ENCODE data around the gene ATP5PO.

Gene ATP5PO

DNA sequence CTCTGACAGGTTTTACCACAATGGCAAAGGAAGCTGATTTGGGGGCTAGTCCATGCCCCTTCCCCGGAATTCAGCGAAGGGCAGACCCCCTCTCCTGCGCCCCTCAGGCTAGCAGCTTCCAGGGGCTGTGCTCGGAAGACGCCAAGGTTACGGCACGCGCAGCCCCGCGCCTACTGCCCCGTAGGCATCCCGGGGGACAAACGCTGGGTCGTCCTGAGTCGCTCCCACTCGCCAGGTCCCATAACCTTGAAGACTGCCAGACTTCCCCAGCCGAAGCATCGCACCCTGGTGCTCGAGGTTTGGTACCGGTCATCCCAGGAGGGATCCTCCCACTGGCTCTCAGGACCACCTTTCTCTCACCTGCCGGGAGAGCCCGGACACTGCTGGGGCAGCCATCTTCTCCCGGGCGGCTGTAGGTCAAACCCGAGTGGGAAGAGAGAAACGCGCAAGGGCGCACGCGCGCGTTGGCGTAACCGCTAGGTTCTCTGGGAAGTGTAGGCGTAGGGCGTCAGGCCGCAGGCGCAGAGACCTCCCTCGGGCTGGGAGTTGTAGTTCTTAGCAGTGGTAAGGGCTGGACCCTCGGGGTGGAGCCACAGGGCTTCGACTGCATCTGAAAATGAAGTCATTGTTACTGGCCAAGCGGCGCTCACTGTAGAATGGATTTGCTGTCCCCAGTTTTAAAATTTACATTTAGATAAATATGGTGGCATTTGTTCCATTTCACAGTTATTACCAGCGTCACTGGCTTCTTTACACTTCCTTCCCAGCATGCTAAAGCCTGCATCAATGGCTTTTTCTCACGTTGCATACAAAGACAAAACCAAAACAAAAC lies at the start of gene ATP5PO:
TSS of gene ATP5PO (minus strand) at position 437 of the 832 bp plus-strand sequence. CDS start at position 396, 41 bp downstream.
- H3K9ac ChIP-seq (ENCODE audit: low read depth, low read length) = peak within 1 kb of the TSS; percentile 97
- peaks cover 5% of the 10 kb centered on the region for H3K36me3 ChIP-seq (ENCODE audit: control insufficient read depth, insufficient read depth, low read length)
- H3K27me3 ChIP-seq (ENCODE audit: control insufficient read depth, insufficient read depth, low read length) = no peaks in the 10 kb centered on the region
- H3K4me1 ChIP-seq (ENCODE audit: control insufficient read depth, insufficient read depth, low read length) = peaks cover 3% of the 10 kb centered on the region
- H3K4me3 ChIP-seq (ENCODE audit: low read depth, low read length) = peak within 1 kb of the TSS; percentile 100
- H3K9me3 ChIP-seq (ENCODE audit: control insufficient read depth, insufficient read depth, low read length) = no peaks in the 10 kb centered on the region

DNA sequence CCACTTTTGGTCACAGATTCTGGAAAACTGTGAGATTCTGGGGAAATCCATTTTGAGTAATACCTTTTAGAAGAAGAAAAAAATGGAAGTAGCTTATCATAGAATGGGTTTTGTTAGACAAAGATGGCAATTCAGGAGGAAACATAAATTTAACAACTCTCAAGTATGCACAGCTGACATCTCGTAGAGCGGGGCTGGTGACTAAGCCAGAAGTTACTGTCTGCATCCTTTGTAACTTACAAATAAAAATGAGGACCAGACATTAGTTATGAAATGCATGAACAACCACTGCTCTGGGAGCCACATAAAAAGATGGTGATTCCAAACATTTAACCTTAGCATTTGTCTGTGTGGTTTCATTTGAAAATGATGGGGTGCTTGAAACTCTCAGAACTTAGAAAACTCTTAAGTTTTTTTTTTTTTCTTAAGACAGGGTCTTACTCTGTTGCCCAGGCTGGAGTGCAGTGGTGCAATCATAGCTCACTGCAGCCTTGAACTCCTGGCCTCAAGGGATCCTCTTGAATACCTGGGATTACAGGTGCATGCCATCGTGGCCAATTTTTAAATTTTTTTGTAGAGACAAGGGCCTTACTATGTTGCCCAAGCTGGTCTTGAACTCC lies 49.2 kb upstream of the ATP5PO start:
- Histone ChIP-seq H3K4me1 (ENCODE audit: control insufficient read depth, insufficient read depth, low read length) (peaks cover 3% of the 10 kb centered on the region), H3K36me3 (ENCODE audit: control insufficient read depth, insufficient read depth, low read length) (no peaks in the 10 kb centered on the region), H3K4me3 (ENCODE audit: low read depth, low read length) (no peak overlapping the region), H3K9ac (ENCODE audit: low read depth, low read length) (no peak overlapping the region), H3K9me3 (ENCODE audit: control insufficient read depth, insufficient read depth, low read length) (no peaks in the 10 kb centered on the region), H3K27me3 (ENCODE audit: control insufficient read depth, insufficient read depth, low read length) (no peaks in the 10 kb centered on the region)

- Histone ChIP-seq H3K27me3 (ENCODE audit: control insufficient read depth, insufficient read depth, low read length) (no peaks in the 10 kb centered on the region), H3K36me3 (ENCODE audit: control insufficient read depth, insufficient read depth, low read length) (no peaks in the 10 kb centered on the region)
Measured at GRCh38 chr21:33963848-33964555, 48.4 kb upstream of the ATP5PO start.

GRCh38 chr21:33962290-33962689 lies 46.7 kb upstream of the ATP5PO start:
- H3K4me3 ChIP-seq (ENCODE audit: low read depth, low read length) = no peak overlapping the region
- no peak overlapping the region for H3K9ac ChIP-seq (ENCODE audit: low read depth, low read length)
- H3K9me3 ChIP-seq (ENCODE audit: control insufficient read depth, insufficient read depth, low read length) = peaks cover 3% of the 10 kb centered on the region
- H3K36me3 ChIP-seq (ENCODE audit: control insufficient read depth, insufficient read depth, low read length) = no peaks in the 10 kb centered on the region
- H3K27me3 ChIP-seq (ENCODE audit: control insufficient read depth, insufficient read depth, low read length) = no peaks in the 10 kb centered on the region
- H3K4me1 ChIP-seq (ENCODE audit: control insufficient read depth, insufficient read depth, low read length) = no peaks in the 10 kb centered on the region

More at GRCh38 chr21:33963848-33964555, 48.4 kb upstream of the ATP5PO start:
- Histone ChIP-seq H3K9me3 (ENCODE audit: control insufficient read depth, insufficient read depth, low read length) (peaks cover 3% of the 10 kb centered on the region), H3K9ac (ENCODE audit: low read depth, low read length) (no peak overlapping the region), H3K4me3 (ENCODE audit: low read depth, low read length) (no peak overlapping the region), H3K4me1 (ENCODE audit: control insufficient read depth, insufficient read depth, low read length) (peaks cover 3% of the 10 kb centered on the region)

- Histone ChIP-seq H3K4me1 (ENCODE audit: control insufficient read depth, insufficient read depth, low read length) (no peaks in the 10 kb centered on the region), H3K36me3 (ENCODE audit: control insufficient read depth, insufficient read depth, low read length) (no peaks in the 10 kb centered on the region), H3K27me3 (ENCODE audit: control insufficient read depth, insufficient read depth, low read length) (no peaks in the 10 kb centered on the region), H3K4me3 (ENCODE audit: low read depth, low read length) (no peak overlapping the region), H3K9me3 (ENCODE audit: control insufficient read depth, insufficient read depth, low read length) (peaks cover 3% of the 10 kb centered on the region), H3K9ac (ENCODE audit: low read depth, low read length) (no peak overlapping the region)
Measured at GRCh38 chr21:33961061-33961460, 45.5 kb upstream of the ATP5PO start.

- H3K4me3 ChIP-seq (ENCODE audit: low read depth, low read length) = no peak overlapping the region
- no peaks in the 10 kb centered on the region for H3K36me3 ChIP-seq (ENCODE audit: control insufficient read depth, insufficient read depth, low read length)
- no peak overlapping the region for H3K9ac ChIP-seq (ENCODE audit: low read depth, low read length)
Measured at GRCh38 chr21:33959680-33960079, 44.1 kb upstream of the ATP5PO start.

GRCh38 chr21:33954395-33954794 lies 38.8 kb upstream of the ATP5PO start:
- Histone ChIP-seq H3K4me1 (ENCODE audit: control insufficient read depth, insufficient read depth, low read length) (no peaks in the 10 kb centered on the region), H3K36me3 (ENCODE audit: control insufficient read depth, insufficient read depth, low read length) (no peaks in the 10 kb centered on the region), H3K9ac (ENCODE audit: low read depth, low read length) (no peak overlapping the region), H3K9me3 (ENCODE audit: control insufficient read depth, insufficient read depth, low read length) (peaks cover 1% of the 10 kb centered on the region), H3K27me3 (ENCODE audit: control insufficient read depth, insufficient read depth, low read length) (no peaks in the 10 kb centered on the region), H3K4me3 (ENCODE audit: low read depth, low read length) (no peak overlapping the region)

More at GRCh38 chr21:33959680-33960079, 44.1 kb upstream of the ATP5PO start:
- H3K27me3 ChIP-seq (ENCODE audit: control insufficient read depth, insufficient read depth, low read length) = no peaks in the 10 kb centered on the region
- peaks cover 3% of the 10 kb centered on the region for H3K9me3 ChIP-seq (ENCODE audit: control insufficient read depth, insufficient read depth, low read length)
- no peaks in the 10 kb centered on the region for H3K4me1 ChIP-seq (ENCODE audit: control insufficient read depth, insufficient read depth, low read length)

DNA sequence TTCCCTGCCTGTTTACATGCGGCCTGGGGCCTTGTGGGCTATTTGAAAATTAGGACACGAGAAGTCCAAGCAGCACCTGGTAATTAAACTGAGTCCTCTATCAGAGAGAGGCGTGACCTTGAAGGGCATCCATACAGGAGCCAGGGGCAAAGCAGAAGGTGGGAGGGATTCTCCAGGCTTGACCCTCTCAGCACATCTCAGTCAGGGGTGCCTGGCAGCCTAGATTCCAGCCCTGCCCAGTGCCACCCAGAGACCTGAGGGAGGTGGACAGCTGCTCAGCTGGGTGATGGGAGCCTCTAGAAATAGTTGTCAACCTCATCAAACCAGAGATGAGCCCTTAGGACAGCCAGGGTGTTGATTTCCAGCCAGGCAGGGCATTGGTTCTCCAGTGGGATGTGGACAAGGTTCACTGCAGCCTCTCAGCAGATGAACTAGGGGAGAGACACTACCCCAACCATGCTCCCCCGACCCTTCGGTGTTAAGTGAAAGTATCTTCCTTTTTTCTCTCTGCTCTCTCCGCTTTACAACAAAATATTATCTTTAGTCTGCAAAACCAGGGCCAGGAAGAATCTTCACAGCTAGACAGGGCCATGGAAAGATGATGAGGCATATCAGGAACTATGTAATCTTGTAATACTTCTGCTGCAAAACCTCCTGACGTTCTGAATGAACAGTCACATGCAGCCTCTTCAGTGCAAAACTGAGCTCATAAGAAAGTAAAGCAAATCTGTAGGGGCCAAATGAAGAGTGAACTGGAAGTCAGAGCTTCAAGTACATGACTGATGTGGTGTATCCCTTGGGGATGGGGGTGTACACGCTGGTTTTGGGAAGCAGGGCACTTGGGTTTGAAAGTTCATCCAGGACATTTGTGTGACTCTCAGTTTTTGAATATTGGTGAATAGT lies 35.9 kb upstream of the ATP5PO start:
- no peak overlapping the region for H3K9ac ChIP-seq (ENCODE audit: low read depth, low read length)
- H3K27me3 ChIP-seq (ENCODE audit: control insufficient read depth, insufficient read depth, low read length) = no peaks in the 10 kb centered on the region
- H3K9me3 ChIP-seq (ENCODE audit: control insufficient read depth, insufficient read depth, low read length) = no peaks in the 10 kb centered on the region
- no peaks in the 10 kb centered on the region for H3K36me3 ChIP-seq (ENCODE audit: control insufficient read depth, insufficient read depth, low read length)
- no peak overlapping the region for H3K4me3 ChIP-seq (ENCODE audit: low read depth, low read length)
- peaks cover 20% of the 10 kb centered on the region for H3K4me1 ChIP-seq (ENCODE audit: control insufficient read depth, insufficient read depth, low read length)

- Histone ChIP-seq H3K4me1 (ENCODE audit: control insufficient read depth, insufficient read depth, low read length) (peaks cover 22% of the 10 kb centered on the region), H3K9ac (ENCODE audit: low read depth, low read length) (no peak overlapping the region)
Measured at GRCh38 chr21:33950431-33951079, 35.0 kb upstream of the ATP5PO start.

DNA sequence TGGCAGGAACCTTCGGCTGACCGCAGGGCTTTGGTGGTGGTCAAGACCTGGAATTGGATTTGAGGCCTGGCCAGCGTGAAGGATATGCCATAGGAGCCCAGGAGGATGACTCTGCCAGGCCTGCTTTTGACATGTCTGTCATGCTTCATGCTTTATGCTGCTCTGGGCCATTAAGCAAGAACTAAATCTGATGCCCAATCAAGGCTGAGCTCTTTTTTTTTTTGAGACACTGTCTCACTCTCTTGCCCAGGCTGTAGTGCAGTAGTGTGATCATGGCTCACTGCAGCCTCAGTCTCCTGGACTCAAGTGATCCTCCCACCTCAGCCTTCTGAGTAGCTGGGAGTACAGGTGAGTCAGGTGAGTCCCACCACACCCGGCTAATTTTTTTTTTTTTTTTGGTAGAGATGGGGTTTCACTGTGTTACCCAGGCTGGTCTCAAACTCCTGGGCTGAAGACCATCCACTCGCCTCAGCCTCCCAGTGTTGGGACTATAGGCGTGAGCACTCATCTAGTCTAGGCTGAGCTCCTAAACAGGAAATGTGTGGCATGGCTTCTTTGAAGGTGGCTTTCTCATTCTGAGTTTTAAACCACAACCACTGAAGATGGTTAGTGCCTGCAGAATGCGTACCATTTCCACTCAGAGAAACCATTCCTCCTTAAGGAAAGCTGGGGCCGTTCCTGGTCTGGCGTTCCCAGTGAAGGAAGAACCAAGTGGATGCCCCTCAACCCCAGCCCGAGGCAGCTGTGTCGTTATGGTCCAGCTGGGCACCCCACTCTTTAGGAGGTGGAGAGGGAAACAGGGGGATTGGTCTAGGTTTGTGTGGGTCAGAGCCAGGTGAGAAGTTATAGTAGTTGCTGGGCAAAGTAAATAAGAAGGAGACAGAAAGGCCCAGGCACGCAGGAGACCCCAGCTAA lies 34.2 kb upstream of the ATP5PO start:
- H3K4me1 ChIP-seq (ENCODE audit: control insufficient read depth, insufficient read depth, low read length) = peaks cover 22% of the 10 kb centered on the region
- H3K4me3 ChIP-seq (ENCODE audit: low read depth, low read length) = no peak overlapping the region
- no peaks in the 10 kb centered on the region for H3K36me3 ChIP-seq (ENCODE audit: control insufficient read depth, insufficient read depth, low read length)
- H3K27me3 ChIP-seq (ENCODE audit: control insufficient read depth, insufficient read depth, low read length) = no peaks in the 10 kb centered on the region
- H3K9ac ChIP-seq (ENCODE audit: low read depth, low read length) = no peak overlapping the region
- H3K9me3 ChIP-seq (ENCODE audit: control insufficient read depth, insufficient read depth, low read length) = no peaks in the 10 kb centered on the region

More at GRCh38 chr21:33950431-33951079, 35.0 kb upstream of the ATP5PO start:
- no peaks in the 10 kb centered on the region for H3K36me3 ChIP-seq (ENCODE audit: control insufficient read depth, insufficient read depth, low read length)
- H3K4me3 ChIP-seq (ENCODE audit: low read depth, low read length) = no peak overlapping the region
- H3K27me3 ChIP-seq (ENCODE audit: control insufficient read depth, insufficient read depth, low read length) = no peaks in the 10 kb centered on the region
- no peaks in the 10 kb centered on the region for H3K9me3 ChIP-seq (ENCODE audit: control insufficient read depth, insufficient read depth, low read length)
